Measurements from ENCODE around the gene PPARD.
"Not testable (repeated sequence)": the region's sequence is repeated elsewhere in the genome, so short reads cannot be mapped to it uniquely, and the experiment has no call there.

PPARD gene

DNA sequence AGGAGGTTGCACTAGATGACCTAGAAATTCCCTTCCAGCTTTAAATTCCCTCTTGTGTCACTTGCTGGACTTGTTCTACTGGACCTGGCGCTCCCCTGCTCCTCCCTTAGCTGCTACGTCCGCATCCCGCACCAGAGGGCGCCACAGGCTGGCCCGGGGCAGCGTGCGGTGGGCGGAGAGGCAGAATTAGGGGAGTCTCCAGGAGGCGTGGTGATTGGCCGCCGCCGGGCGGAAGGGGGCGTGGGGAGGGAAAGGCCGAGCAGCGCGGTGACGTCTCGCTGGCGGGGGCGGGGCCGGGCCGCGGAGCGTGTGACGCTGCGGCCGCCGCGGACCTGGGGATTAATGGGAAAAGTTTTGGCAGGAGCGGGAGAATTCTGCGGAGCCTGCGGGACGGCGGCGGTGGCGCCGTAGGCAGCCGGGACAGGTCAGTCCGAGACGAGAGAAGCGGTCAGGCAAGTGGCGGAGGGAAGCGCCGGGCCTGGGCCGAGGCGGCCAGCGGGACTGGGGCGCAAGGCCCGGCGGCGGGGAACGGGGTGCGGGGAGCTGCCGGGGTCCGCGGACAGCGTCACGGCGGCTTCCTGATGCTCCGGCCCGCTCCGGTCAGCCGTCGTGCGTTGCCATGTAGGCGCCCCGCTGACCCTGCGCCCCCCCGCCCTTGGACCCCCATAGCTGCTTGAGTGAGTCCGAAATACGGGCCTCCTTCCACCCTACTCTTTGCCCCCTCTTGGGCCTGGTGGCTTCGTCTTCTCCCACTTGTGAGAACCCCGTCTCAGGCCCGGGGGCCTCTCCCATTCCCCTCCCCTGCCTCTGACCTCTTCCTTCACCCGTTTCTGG, at the start of gene PPARD:
PPARD (plus strand) TSS at position 301 of the 834 bp plus-strand sequence. CDS start 68,530 bp downstream, outside the sequence.
- peak; percentile 99 for DNase-seq

DNA sequence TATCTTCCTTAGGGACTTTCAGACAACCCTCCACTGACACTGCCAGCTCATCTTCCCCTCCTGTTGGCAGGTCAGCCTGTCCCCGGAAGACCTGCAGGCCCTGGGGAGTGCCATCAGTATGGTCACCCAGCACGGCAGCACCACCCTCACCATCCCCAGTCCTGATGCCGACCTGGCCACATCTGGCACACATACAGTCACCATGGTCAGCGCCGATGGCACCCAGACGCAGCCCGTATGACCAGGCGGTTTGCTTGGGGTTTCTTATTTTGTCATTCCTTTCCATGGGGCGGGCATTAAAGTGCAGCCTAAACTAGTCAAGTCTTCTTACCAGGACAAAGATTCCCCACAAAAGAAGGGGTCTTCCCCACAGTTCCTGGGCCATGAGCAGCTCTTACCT, 48.7 kb upstream of the PPARD start:
- DNase-seq = no peak

DNA sequence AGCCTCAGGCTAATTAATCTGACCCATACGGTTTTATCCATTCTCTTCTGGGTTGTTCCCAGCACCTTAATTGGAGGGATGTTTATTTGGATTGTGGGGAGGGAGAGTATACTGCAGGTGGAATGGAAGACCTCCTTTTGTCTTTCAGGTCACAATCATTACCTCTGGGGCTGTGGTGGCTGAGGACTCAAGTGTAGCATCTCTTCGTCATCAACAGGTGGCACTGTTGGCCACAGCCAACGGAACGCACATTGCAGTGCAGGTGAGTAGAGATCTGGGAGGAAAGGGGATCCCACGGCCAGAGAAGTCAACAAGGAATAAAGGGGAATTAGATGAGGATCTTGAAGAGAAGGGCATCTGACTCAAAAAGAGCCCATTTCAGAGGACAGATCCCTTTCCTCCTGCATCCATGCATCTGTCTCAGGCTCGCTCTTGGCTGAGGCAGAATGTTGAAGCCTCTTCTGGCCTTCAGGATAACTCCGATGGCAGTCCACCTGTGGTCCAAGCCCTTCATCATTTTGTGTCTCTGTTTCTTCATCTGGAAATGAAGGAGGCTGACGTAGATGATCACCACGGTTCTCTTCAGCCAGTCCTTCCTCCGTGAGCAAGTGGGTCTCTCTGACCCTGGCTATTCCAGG, 47.9 kb upstream of the PPARD start:
- peak; percentile 69 for DNase-seq

DNA sequence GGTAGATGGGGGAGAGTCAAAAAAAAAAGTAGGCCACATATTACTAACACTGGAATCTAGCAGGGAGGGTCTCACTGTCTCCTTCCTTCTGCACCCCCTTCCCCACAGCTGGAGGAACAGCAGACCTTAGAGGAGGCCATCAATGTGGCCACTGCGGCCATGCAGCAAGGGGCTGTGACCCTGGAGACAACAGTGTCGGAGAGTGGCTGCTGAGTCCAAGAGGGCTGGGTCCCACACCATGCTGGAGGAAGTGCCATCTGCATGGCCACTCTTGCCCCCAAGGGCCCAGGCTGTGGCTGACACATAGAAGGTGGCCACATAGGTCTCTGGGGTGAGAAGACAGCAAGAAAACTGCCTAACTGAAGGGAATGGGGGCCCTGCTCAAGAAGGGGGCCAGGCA, 47.3 kb upstream of the PPARD start:
- no peak for DNase-seq

DNA sequence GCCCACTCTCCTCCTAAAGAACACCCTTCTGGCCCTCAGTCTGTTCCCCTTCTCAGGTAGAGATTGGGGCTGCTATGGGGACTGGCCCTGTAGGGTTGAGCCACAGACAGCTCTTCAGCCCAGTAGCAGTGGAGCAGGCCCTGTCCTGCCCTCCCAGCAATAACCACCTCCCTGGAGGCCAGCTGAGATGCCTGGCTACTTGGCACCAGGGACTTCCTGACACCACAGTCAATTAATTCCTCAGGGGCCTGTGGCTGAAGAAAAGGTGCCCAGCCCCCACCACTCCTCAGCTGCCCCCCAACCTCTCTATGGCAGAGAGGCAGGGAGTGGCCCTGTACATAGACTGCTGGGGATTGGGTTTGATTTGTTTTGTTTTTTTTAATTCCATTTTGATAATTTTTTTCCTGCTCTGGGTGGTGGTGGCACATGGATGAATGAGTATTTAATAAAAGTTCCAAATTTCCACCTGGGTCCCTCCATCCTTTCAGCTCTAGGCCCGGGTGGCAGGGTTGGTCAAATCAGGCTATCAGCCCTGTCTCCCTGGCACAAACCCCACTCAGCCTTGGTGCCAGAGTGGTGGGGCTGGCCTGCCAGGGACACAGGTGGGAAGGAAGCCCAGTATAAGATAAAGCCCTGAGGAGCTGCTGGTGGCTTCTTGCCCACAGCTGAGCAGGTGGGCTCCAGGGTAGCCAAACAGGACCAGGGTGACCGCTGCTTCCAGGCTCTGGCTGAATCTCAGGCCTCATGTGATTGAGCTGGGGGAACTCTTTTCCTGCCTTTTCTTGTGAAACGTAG, 46.6 kb upstream of the PPARD start:
- DNase-seq = no peak

DNA sequence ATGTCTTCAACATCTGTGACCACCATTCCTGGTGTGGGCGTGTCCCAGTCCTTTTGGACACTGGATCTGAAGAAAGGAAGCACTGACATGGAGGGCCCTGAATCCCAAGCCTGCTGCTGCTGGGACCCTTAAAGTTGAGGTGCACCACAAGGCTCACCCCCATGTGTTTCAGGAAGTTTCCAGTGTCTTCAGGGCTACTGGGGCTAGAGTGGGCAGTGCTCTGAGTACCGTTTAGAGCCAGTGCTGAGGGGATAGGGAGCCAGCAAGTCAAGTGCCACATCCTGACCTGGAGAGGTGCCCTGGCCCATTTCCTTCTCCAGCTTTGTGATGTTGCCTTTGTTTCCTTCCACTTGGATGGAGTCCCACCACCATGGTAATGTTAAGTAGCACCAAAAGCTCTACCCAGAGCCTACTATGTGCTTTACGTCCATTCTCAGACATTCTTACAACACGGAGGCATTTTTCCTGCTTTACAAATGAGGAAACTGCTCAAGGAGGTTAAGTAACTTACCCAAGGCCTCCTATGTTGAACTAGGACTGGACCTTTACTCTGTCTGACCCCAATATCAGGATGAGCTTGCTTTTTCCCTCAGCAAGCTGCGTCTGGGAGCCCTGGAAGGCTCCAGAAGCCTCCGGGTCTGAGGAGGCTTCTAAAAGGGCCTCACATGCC, 45.3 kb upstream of the PPARD start:
- DNase-seq = no peak

DNA sequence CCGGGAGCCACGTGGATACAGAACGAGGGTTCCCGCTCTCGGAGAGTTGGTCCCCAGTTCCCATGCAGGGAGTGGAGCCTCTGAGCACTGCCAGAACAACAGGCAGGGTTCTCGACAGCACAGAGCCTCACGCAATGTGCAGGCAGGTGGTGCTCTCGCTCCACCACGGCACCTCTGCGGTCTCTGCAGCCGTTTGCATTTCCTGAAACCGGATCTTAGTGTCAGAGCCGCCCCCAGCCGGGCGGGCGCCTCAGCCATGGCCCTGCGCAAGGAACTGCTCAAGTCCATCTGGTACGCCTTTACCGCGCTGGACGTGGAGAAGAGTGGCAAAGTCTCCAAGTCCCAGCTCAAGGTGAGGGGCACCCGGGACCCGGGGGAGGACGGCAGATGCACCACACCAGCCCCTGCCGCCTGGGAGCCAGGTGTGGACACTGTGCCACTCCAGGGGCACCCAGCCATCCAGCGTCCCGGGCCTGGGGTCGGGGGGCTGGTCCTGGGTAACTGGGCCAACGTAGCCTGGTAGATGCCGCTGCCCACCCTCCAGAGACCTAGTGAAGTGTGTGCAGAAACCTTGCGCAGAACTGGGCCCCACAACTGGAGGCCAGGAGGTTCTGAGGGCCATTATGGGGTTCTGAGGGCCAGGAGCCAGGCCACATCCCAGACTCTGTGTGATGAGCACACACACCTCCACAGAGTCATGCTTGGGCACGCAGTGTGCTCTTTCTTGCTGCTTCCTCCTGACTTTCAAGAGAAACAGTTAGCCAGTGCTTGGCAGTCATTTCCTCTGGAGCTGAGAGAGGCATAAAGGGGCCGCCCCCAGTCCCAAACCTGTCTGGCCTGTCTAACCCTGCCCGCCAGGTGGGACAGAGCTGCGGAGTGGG, 44.5 kb upstream of the PPARD start, which contains the start of gene DEF6:
DEF6 (plus strand) TSS at position 218 of the 881 bp plus-strand sequence; CDS start at position 257, 39 bp downstream.
- DNase-seq = peak; percentile 91

DNA sequence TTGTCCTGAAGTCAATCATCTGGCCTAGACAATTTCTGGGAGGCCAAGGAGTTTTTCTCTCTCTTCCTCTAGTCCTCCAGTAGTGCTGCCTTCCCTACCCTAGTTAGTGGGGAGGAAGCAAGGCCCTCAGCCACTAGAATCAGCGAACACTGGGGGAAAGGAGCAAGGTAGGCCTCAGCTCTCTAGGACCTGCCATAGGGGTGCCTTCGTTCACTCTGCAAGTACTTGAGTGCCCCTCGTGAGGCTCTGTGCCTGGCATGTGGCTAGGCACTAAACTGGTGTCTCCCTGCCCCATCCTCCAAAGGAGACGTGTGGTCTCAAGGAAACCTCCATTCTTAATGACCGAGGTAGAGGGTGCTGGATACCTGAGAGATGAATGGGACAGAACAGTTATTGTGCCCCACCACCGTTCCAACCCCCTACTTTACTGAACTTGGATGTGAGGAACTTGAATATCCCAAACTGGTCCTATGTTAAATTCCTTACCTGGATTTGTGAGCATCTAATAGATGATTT, 43.7 kb upstream of the PPARD start:
- peak; percentile 71 for DNase-seq

DNA sequence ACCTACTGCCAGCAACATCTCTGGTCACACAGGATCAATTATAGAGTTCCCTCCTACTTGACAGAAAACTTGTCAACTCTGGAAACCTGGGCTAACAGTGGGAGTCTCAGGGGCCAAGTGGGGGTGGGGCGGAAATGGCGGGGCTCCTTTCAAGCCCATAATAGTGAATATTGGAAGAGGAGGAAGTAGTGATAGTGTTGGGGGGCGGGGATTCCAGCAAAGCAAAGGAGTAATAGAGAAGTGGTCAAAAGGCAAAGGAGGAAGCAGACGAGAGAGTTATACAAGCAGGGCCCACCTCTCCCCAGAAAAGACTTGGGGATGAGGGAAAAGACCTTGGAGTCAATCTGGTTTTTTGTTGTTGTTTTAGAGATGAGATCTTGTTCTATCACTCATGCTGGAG, 42.7 kb upstream of the PPARD start:
- DNase-seq = no peak

DNA sequence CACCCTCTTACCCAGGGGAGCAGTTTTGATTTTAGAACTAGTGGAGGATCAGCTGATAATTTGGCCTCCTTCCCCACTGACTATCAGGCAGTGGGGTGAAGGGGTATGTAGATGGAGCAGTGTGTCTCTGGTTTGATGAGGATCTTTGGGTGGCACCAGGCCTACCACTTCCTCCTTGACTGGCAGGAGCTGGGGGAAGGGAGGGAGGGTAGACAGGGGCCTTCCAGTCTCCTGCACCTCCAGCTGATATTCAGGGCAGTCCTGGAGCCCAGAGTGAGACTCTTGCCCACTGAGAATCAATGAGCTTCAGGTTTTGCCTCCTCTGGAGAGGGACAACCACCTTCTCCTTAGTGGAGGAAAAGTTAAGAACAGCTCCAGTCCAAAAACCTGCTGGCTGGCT, 41.5 kb upstream of the PPARD start:
- no peak for DNase-seq

DNA sequence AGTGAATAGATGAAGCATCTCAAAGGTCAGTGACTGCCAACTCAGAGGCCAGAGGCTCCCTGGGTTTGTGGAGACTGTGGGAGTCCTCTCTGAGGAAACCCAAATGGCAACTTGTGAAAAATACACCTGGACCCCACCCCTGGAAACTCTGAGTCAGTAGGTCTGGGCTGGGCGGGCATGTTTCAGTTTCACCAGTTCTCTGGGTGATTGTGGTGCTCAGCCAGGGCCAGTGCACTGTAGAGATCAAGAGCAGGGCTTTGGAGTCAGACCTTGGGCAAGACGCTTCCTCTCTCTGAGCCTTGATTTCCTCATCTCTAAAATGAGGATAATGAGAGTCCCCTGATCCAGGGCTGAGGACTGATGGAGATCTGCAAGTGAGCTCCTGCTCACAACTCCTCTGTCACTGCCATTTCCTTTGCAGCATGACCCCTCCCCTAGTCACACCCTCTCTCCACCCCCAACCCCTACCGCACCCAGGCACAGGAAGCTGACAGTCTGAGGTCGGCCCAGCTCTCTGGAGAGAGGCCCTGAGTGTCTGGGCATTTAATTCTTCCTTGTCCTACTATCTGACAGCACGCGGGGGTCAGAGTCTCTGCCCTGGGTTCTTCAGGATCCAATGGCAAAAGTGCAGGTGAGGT, 39.6 kb upstream of the PPARD start:
- peak; percentile 92 for DNase-seq

DNA sequence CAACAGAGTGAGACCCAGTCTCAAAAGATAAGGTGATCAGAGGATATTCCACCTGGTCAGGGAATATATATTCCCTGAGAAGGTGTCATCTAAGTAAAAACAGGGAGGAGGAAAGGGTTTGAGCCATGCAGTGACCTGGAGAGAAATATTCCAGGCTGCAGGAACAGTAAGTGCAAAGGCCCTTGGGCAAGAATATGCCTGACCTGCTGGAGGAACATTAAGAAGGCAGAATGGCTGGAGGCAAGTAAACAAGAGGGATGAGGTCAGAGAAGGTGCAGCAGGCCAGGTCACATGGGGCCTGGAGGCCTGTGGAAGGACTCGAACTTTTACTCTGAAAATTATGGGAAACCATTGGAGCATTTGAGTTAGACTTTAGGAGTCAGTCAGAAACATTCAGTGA, 38.1 kb upstream of the PPARD start:
- no peak for DNase-seq

DNA sequence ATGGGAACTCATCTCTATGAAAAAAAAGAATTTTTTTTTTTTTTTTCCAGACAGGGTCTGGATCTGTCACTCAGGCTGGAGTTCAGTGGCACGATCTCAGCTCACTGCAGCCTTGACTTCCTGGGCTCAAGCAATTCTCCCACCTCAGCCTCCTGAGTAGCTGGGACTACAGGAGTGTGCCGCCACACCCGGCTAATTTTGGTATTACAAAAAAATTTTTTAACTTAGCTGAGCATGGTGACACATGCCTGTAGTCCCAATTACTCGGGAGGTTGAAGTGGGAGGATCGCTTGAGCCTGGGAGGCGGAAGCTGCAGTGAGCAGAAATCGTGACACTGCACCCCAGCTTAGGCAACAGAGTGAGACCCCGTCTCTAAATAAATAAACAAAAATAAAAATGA, 37.2 kb upstream of the PPARD start:
- no peak for DNase-seq

DNA sequence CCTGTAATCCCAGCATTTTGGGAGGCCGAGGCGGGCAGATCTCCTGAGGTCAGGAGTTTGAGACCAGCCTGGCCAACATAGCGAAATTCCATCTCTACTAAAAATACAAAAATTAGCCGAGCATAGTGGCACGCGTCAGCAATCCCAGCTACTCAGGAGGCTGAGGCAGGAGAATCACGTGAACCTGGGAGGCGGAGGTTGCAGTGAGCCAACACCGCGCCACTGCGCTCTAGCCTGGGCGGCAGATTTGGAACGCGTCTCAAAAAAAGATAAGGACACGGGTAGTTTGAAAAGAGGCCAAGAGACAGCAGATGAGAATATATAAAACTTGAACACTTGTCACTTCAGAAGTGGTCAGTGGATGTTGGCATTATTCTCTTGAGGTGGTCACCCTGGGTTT, 35.2 kb upstream of the PPARD start:
- not testable (repeated sequence) for DNase-seq

DNA sequence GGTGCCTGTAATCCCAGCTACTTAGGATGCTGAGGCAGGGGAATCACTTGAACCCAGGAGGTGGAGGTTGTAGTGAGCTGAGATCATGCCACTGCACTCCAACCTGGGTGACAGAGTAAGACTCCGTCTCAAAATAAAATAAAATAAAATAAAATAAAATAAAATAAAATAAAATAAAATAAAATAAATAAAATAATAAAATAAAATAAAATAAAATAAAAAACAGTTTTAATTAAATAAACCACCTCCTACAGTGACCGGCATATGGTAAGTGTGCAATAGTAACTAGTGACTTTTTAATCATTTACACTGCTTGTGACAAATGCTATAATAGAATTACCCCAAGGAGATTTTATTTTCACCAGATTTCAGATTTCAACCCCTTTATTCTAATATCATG, 33.8 kb upstream of the PPARD start:
- not testable (repeated sequence) for DNase-seq

DNA sequence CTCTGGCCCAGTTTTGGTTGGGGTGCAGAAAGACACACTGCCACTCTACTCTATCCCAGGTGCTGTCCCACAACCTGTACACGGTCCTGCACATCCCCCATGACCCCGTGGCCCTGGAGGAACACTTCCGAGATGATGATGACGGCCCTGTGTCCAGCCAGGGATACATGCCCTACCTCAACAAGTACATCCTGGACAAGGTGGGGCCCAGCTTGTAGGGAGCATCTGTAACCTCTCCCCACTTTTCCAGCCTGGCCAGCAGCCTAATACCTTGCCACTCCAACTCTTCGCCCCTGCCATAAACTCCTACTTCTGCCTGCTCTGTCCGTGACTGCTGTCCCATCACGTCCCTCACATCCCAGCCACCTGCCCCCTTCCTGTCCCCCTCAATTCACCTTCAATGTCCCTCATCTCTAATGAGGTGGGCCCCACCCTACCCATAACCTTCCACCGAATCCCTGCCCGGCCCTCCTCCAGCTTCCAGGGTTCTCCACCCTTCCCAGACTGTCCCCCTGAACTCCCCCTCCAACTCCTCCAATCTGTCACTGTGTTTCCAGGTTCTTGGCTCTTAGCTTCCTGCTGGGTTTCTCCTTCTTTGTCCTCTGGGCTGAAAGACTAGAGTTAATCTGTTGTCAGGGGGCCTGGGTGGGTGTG, 32.6 kb upstream of the PPARD start:
- peak; percentile 50 for DNase-seq

DNA sequence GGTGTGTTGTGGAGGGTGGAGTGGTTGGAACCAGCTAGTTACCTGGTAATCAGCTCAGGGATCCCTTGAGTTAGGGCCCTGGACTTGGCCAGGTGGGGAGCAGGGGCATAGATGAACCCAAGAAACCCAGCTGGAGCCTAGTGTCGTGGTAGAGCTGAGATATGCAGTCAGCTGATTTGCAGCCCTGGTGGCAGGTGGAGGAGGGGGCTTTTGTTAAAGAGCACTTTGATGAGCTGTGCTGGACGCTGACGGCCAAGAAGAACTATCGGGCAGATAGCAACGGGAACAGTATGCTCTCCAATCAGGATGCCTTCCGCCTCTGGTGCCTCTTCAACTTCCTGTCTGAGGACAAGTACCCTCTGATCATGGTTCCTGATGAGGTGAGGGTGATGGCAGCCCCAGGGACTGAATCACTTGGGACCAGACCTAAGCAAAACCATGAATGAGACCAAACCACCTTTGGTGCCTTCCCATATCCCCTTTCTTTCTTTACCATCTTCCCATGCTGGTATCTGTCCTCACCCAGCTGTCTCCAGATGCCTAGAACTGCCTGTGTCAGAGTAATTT, 32.0 kb upstream of the PPARD start:
- DNase-seq = peak; percentile 67

DNA sequence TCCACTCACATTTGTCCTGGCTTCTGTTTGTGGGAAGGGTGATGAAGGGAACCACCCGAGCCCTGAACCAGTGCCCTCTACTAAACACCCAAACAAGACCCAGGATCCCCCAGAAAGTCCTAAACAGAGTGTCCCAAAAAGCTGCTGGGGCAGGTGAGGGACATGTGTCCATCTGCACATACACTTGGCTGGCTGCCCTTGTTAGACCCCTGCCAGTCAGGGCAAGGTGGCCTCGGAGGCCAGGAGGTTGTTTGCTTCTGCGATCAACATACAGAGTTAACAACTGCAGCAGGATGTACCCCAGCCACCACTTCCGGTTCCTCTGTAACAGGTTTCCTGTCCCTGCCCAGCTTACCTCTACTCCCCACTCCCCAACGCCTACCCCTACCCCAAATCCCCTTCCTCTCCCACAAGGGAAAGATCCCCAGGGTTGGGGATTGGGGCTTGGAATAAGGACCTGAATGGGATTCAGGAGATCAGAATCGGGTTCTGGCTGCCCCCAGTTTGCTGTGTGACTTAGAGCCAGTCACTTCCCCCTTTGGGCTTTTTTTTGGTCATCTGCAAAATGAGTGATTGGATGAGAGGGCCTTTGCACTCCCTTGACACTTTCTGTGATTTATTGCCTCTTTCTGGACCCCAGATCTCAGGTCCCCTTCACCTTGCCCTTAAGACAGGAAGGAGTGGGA, 30.8 kb upstream of the PPARD start:
- DNase-seq = peak; percentile 83

DNA sequence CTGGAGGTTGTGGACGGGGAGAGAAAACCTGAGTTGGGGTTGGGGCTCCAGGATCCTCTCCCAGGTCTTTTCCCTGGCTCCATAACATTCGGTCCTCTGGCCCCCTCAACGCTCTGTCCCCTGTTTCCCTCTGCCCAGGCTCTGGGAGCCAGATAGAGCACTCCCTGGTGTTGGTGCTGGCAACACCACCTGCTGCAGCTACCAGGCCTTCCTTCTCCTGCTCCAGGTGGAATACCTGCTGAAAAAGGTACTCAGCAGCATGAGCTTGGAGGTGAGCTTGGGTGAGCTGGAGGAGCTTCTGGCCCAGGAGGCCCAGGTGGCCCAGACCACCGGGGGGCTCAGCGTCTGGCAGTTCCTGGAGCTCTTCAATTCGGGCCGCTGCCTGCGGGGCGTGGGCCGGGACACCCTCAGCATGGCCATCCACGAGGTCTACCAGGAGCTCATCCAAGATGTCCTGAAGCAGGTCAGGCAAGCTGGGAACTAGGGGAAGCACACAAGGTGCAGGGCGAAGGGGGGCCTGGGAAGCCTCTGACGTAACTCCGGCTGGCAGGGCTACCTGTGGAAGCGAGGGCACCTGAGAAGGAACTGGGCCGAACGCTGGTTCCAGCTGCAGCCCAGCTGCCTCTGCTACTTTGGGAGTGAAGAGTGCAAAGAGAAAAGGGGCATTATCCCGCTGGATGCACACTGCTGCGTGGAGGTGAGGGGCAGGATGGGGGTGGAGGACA, 30.1 kb upstream of the PPARD start:
- DNase-seq = peak; percentile 63

Data from activated CD8-positive, alpha-beta memory T cell treated with anti-CD3 and anti-CD28 coated beads for 24 hours (primary cell).